Measurements from ENCODE around the gene PCBP1.
A peak's percentile ranks its signal among the peaks of the same experiment; 100 is the strongest.
"Not testable (repeated sequence)": the region's sequence is repeated elsewhere in the genome, so short reads cannot be mapped to it uniquely, and the experiment has no call there.

PCBP1 gene

DNA sequence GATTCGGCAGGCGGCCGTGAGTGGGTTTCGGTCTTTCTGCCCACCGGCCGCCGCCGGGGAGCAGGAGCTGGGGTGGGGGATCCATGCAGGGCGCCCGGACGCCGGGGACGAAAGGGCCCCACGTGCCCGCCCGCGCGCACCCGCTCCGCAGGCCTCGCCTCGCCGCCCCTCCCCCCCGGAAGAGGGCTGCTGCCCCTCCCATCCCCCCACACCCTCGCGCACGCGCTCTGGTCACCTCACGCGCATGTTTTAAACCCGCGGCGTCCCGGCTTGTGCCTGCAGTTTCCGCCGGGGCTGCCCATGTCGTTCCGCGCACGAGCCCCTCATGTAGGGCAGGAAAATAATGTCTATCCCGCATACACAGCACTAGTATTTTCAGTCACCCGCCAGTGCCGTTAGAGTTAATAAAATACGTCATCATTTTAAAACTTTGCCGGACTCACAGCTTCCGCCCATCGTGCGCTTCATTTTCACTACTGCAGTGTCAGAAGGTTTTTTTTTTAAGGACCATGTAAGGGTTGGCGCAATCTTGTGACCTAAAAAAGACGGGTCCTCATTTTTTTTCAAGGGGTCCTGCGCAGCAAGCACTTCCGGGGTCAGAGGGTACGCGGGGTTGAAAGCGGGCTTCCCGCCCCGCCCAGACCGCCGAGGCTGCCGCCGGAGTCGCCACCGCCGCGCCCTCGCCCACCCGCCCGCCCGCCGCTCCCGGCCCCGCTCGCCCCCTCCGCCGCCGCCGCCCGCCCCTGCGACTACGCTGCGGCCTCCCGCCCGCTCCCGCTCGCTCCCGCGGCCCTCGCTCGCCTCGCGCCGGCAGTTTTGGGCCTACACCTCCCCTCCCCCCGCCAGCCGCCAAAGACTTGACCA, at the start of gene PCBP1:
Gene PCBP1 (plus strand): TSS at position 640 of the 864 bp plus-strand sequence. CDS start 267 bp downstream, outside the sequence.
- DNase-seq = peak; percentile 89

DNA sequence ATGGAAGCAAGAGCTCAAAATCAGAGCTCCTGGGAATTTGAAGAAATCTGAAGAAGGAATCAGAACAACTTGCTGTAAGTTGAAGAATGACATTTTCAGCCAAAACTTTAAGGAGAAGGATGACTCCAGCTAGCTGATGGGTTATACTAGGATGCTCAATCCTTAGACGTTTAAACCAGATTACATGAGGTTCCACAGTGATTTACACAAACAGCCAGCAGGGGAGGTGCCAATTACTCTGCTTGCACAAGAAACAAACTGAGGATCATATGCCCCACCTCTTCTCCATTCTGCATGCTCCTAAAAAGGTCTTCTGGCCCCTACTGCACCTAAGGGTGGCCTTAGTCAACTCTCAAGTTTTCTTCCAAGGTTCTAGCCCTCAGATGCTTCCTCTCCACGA, 47.9 kb upstream of the PCBP1 start:
- no peak for DNase-seq

DNA sequence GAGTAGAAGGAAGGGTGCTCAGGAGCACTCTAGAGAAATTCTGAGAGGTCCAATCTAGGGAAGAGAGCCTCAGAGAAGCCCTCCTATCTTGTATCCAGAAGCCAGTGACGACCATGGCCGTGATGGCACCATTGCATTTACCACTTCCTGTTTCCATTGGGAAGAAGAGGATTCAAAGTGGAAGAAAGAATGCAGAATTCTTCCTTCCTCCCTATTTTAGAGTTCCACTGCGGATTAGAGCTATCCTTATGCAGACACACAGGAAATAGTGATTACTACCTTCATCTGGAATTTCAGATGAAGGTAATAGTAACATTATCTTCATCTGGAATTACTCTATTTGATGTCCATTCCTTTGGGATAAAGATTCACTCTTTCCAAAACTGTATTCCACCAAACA, 45.6 kb upstream of the PCBP1 start:
- no peak for DNase-seq

DNA sequence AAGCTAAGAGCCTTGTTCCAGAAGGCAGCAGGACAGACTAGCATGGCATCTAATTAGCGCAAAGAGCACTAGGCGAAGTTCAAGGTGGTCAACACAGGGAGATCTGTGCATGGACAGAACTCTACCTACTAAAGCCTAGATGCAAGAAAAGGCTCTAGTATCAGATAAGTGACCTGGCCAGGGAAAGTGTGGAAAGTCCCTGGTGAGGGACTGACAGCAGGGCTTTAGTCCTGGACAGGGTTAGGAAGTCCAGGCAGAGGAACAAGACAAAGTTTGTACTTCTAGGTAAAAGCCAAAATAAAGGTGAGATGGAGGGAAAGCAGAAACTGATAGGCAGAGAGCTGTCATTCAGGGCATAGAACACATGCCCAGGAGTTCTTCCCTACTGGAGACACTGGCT, 45.0 kb upstream of the PCBP1 start:
- DNase-seq = no peak

DNA sequence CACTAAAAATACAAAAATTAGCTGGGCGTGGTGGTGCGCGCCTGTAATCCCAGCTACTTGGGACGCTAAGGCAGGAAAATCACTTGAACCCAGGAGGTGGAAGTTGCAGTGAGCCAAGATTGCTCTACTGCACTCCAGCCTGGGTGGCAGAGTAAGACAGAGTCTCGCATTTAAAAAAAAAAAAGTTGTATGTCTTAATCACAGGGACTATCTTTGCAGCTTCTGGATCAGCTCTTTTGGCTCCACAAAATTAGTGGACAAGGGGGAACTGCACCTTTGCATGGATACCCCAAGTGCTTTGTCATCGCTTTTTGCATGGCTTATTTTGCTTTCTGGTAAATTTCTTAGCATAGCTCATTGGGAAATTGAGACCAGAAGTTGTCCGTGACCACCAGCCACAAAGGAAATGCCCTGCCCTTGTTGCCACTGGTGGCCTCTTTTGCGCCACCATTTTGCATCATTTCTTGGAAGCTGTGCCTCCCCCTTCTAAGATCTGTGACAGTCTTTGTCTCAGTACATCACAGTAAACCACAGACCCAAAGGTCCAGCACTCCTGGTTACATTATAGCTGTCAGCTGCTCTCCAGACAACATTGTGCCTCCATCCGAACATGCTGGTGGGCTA, 43.9 kb upstream of the PCBP1 start:
- no peak for DNase-seq

DNA sequence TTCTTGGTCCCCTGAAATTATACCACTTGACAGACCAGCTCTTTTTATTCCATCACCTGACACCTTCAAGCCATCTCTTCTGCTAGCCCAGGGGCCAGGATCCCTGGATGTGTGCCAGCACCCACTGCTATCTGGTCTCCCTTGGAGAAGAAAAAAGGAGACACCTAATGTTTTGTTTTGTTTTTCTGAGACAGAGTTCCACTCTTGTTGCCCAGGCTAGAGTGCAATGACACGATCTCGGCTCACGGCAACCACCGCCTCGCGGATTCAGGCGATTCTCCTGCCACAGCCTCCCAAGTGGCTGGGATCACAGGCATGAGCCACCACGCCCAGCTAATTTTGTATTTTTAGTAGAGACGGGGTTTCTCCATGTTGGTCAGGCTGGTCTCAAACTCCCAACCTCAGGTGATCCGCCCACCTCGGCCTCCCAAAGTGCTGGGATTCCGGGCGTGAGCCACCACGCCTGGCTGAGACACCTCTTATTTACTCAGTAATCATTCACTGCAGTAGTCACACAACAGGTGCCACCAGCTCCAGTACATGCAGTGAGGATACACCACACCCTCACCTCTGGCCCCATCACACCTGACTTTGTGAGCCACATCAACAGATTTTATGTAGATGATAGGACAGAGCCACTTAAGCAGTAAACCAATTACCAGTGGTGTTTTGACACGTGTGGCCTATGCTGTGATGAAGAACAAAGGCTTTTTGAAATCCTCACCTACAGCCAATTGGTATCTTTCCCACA, 42.8 kb upstream of the PCBP1 start:
- DNase-seq = no peak

DNA sequence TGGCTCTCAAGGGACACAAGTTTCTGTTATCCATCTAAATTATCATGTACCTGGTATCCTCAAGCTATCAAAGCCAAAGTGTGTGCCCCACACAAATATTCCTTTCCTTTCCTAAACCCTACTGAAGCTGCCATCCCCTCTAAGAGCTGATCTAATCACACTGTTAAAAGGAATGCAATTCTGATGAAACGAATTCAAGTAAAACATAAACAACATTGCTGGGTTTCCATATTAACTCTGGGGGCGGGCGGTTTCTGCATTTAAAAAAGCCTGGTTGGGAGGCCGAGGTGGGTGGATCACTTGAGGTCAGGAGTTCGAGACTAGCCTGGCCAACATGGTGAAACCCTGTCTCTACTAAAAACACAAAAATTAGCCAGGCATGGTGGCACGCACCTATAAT, 41.9 kb upstream of the PCBP1 start:
- DNase-seq = no peak

DNA sequence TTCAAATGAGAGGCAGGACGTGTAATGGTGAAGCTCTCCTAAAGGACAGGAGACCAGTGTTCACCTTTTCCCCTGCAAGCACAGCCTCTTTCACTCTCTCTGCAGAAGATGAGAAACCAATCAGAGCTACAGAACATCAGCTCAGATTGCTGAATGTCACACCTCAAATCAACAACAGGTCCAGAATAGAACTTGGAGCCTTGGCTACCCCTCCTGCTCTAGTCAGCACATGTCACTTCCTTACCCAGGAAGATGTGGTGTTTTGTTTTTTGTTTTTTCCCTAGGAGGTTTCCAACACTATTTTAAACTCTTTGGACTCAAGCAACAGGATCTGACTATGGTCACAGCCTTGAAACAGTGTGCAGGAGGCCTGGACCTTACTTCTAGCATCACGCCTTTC, 41.3 kb upstream of the PCBP1 start:
- no peak for DNase-seq

DNA sequence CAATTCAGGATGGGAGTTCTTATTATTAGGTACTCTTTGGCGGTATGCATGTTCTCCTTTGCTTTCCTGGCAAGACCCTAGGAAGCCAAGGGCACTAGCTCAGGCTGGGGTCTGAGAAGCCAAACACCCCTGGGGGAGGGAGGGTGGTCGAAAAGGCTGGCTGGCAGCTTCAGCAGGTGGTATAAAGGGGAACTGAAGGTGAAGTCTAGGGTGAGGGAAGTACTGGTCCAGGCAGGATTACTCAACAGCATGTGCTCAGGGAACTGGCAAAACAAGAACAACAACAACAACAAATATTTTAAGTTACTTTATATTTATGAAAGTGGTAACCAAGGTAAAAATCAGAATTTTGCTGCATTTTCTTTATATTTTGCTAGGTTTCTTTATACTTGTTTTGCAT, 40.7 kb upstream of the PCBP1 start:
- no peak for DNase-seq

DNA sequence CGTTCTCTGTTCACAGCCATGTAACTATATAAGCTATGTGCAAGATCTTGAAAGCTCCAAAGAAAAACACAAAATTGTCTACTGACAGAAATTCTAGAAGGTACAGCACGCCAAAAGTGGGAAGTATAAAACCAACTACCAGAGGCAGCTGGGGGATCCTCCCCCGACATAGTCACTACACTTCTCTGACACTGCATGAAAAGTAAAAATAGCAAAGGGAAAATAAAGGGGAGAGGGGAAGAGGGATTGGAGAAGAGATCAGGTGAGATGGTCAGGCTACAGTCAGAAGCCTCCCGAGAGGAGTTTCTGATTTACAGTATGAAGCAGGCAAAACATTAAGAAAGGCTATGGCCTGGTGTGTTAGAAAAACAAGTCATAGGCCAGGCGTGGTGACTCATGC, 39.8 kb upstream of the PCBP1 start:
- no peak for DNase-seq

DNA sequence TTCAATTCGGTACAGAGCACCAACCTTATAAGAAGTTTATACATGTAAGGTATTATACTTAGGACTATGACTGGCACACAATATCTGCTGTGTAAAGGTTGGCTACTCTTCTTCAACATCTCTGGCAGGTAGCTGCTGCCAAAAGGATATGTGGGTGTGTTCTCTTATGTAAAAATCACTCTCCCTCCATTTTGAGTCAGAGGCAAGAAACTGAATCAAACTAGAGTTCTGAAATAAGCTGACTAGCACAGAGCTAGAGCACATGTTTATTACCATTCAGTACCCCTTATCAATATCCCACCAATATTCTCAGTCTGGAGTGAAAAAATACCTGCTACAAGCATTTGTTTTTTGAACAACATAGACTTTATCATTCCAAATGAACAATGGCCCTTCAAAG, 38.0 kb upstream of the PCBP1 start:
- no peak for DNase-seq

DNA sequence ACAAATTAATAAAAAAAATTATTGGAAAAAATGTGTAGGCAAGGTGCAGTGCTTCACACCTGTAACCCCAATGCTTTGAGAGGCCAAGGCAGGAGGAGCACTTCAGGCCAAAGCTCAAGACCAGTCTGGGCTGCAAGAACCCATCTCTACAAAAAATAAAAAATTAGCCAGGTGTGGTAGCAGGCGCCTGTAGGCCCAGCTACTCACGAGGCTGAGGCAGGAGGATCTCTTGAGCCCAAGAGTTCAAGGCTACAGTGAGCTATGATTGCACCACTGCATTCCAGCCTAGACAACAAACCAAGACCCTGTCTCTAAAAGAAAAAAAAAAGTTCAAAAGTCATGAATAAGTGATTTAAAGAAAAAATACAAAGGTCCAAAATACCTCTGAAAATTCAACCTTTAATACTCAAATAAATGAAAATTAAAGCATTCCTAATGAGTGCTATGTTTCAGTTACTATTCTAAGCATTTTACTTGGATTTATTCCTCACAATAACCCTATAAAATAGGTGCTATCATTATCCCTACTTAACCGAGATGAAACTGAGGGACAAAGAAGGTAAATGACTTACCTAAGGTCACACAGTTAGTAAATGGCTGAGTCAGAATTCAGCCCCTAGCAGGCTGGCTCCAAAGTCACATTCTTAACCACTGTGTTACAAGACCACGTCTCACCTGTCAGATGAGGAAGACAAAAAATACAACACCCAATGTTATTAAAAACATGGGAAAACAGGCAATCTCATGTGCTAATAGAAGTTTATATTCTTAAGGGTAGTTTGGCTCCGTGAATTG, 36.4 kb upstream of the PCBP1 start:
- DNase-seq = no peak

DNA sequence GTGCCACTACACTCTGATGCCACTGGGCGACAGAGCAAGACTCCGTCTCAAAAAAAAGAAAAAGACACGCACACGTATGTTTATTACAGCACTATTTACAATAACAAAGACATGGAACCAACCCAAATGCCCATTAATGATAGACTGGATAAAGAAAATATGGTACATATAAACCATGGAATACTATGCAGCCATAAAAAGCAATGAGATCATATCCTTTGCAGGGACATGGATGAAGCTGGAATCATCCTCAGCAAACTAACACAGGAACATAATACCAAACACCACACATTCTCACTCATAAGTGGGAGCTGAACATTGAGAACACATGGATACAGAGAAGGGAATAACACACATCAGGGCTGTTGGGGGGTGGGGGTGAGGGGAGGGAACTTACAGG, 32.0 kb upstream of the PCBP1 start:
- DNase-seq = not testable (repeated sequence)

DNA sequence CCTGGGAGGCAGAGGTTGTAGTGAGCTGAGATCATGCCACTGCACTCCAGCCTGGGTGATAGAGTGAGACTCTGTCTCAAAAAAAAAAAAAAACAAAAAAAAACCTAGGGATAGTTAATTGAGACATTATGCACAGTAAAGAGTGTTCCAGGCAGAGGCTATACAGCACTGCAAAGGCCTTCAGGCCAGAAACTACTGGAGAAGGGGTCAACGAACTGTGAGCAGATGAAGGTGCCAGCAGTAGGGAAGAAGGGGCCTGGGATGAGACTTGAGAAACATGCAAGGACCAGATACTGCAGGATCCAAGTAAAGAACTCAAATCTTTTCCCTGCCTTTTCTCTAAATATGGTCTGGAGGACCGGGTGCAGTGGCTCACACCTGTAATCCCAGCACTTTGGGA, 26.0 kb upstream of the PCBP1 start:
- no peak for DNase-seq

DNA sequence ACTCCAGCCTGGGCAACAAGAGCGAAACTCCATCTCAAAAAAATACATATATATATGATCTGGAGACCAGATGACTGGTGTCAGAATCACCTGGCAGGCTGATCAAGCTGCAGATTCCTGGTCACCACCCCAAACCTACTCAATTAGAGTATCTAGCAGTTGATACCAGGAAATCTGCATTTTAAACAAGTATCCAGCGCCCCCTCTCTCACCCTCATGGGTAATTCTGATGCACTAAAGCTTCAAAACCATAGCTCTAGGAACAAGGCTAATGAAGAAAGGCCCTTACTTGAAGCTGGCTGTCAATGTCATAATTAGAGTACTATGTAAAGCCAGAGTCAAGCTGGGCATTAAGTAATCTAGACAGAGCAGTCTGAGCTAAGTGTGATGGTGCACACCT, 25.0 kb upstream of the PCBP1 start:
- DNase-seq = no peak

DNA sequence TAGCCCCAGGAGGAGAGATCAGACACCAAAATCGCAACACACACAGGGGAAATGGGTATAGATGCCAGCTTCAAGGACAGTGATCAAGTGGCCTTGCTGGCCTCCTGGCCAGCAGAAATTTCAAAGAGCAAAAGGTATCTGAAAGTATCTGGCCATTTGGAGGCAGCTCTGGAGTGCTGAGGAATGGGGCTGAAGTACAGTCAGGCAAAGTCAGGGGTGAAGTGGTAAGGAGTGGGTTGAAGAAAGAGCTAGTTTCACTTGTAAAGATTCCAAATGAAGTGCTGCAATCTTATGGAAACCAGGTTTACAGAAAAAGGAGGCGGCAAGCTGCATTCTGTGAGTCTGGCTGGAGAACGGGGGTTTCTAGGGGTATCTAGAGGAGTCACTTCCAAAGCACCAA, 19.2 kb upstream of the PCBP1 start:
- no peak for DNase-seq

DNA sequence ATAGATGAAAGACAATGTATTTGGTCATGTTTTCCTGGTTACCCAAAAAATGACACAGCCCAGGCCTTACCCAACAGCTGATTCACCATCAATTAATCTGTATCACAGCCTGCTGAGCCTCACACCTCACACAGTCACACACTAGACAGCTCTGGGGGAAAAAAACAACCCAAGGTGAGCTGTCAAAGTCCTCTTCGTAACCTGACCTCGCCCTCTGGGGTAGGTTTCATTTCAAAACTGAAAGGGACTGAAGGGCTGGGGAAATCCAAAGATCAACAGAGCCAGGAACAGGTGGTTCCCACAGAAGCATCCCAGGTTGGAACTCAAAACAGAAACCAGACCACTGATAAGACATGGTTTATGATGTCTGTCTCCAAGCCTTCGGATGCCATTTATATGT, 18.2 kb upstream of the PCBP1 start:
- no peak for DNase-seq

DNA sequence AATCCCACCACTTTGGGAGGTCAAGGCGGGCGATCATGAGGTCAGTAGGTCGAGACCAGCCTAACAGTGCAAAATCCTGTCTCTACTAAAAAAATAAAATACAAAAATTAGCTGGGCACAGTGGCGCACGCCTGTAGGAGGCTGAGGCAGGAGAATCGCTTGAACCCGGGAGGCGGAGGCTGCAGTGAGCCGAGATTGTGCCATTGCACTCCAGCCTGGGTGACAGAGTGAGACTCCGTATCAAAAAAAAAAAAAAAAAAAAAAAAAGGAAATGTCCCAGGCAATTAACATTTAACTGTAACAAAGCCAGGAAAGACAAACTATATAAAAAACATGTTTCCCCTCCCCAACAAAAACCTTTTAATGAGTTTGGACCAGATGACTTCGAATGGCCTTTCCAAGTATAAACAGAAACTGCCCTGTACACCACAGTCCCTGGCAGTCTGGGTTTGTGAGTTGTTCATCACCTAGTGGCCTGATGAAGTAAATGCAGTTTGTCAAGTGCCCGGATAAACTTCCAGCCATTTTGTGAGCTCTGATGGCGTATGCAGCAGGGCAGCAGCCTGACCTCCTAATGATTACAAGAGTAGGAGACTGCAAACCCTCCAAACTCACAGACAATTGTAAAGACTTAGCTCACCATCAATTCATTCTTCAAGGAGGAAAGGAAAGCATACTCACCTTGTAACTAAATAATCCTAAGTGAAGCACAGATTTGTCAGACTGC, 16.6 kb upstream of the PCBP1 start:
- DNase-seq = peak; percentile 80

DNA sequence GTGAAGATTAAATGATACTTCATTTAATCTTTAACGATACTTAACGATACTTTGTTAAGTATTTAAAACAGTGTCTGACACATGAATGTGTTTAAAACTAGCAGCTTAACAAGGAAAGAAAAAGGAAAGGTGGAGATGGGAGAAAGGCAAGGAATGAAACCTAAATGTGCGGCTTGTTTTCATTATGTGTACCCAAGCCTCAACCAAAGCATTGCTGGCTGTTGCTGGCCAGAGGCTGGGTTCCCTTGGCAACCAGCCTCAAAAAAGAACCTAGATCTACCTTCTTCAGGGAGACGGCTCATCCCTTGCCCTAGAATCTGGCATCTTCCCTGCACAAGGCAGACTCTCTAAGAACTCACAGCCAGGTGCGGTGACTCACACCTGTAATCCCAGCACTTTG, 13.8 kb upstream of the PCBP1 start:
- DNase-seq = no peak

DNA sequence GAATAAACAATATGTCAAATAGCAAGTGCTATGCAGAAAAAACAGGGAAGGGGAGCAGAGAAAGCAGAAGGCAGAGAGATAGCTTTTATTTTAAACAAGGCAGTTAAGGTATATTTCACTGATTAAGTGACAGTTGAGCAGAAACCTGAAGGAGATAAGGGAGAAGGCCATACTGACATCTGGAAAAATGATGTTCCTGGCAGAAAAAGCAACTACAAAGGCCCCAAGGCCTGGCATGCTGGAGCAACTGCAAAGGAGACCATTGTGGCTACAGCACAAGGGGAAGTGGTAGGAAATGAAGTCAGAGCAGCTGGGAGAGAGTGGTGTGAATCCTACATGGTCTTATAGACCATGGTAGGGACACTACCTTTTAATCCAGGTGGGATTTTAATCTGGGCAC, 8.9 kb upstream of the PCBP1 start:
- no peak for DNase-seq

DNA sequence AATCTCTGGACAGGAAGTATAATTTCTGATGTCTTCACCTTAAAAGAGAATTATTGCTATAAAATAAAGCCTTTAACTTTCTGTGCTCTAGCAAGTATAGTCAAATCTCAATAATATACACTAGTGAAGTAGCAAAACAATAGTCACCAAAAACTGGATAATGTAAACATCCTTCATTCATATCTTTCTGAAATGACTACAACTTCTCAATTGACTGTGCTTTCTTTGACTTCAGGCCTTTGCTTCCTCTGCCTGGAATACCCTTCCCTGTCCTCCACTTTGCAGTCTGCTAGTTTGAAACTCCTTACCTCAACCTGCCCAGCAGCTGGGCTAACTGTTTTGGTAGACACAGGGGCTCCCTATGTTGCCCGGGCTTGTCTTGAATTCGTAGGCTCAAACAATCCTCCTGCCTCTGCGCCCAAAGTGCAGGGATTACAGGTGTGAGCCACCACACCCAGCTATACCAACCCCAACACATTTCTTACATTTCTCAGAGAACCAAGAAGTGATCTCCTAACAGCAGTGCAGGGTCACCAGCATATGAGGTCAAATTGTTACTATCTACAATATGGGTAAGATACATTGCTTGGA, 6.6 kb upstream of the PCBP1 start:
- no peak for DNase-seq

DNA sequence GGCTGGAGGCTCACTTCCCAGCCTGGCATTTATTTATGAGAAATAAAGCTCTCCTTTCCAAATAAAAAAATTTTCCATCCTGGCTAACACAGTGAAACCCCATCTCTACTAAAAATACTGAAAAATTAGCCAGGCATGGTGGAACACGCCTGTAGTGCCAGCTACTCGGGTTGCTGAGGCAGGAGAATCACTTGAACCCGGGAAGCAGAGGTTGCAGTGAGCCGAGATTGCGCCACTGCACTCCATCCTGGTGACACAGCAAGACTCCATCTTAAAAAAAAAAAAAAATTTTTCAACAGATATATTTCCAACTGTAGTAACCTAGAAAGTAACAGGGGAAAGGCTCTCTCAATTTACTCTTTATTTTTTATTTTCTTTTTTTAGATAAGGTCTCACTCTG, 6.1 kb upstream of the PCBP1 start:
- DNase-seq = no peak
